ENCODE measurements around the gene YY1.
A peak's percentile ranks its signal among the peaks of the same experiment; 100 is the strongest.
"Not testable (repeated sequence)": the region's sequence is repeated elsewhere in the genome, so short reads cannot be mapped to it uniquely, and the experiment has no call there.

YY1 gene

GRCh38 chr14:100213956-100214769 lies 24.8 kb upstream of the YY1 start:
- DNase-seq (ENCODE audit: low read depth): peak; percentile 88

GRCh38 chr14:100214770-100215083 lies 24.2 kb upstream of the YY1 start:
- DNase-seq (ENCODE audit: low read depth): no peak

- DNase-seq (ENCODE audit: low read depth): no peak
Observed at GRCh38 chr14:100215330-100215885, 23.5 kb upstream of the YY1 start.

GRCh38 chr14:100219126-100219785 lies 19.7 kb upstream of the YY1 start:
- no peak for DNase-seq (ENCODE audit: low read depth)

DNA sequence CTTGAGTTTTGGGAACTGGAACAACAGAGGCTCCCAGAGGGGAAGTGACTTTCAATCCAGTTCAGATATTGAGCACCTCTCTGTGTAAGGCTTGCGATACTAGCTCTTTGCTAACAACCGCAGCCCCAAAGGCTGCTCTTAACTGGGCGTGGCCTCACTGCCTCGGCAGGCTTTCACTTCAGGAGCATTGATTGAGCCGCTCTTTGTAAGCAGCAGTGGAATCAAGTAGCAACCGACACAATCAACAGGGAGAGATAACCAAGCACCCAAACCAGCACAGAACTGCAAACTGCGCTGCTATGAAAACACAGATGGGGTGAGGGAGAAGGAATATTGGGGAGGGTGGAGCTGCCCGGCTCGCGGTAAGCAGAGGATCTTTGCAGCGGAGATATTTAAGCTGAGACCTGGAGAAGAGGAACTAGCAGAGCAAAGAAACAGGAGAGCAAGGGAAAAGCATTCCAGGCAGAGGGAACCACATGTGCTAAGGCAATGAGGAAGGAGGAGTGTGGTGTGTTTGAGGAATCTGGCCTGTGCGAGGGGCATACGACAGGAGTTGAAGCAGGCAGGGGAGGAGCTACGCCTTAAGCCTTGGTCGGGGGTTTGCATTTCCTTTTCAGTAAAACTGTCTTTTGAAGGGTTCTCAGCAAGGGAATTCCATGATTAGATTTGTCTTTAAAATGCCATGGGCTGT lies 17.3 kb upstream of the YY1 start:
- peak; percentile 48 for DNase-seq (ENCODE audit: low read depth)

GRCh38 chr14:100222224-100223093 lies 16.5 kb upstream of the YY1 start:
- DNase-seq (ENCODE audit: low read depth): no peak

DNA sequence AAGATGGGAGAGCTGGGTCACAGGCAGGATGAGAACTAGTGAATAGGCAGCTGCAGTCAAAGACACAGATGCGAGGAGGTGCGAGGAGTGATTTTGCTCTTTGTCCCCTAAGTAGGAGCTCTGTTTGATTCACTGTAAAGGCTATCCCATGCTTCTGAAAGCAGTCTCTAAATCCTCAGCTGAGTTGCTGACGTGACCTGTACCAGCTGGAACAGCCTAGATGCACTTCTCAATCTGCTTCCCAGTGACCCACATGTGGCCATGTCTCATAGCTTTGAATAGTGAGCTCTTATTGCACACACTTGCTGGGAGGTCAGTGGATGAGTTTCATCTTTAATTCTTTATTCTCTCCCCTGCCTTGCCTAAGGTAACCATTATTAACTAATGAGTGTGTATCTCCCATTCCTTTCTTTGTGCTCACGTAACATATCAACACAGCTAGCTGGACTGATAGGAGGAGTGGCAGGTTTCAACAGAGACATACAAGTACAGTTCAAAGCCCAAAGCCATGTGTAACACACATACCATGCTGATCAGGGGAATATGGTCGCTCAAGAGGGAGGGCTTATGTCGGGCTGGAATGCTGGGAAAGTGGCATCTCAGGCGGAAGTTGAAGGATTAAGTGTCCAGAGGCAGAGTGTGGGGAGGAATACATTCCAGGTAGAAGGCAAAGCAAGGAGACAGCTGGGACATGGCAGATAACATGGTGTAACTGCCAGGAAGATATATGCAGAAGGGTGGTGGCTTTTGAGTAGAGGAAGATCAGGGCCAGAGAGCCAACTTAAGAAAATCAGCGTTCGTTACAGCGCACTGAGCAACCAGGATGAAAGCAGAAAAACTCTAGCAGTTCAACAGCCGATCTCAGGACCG lies 15.4 kb upstream of the YY1 start:
- DNase-seq (ENCODE audit: low read depth): no peak

- no peak for DNase-seq (ENCODE audit: low read depth)
Observed at GRCh38 chr14:100224229-100224866, 14.6 kb upstream of the YY1 start.

DNA sequence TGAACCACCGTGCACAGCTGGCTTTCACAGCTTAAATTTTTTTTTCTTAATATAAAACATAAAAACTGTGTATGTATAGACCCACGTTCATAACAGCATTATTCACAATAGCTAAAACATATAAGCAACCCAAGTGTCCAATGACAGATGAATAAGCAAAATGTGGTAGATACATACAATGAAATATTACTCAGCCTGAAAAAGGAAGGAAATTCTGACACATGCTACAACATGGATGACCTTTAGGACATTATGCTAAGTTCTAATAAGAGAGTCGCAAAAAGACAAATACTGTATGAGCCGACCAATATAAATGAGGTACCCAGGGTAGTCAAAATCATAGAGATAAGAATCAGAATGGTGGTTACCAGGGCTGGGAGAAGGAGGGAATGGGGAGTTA lies 13.8 kb upstream of the YY1 start:
- DNase-seq (ENCODE audit: low read depth): no peak

DNA sequence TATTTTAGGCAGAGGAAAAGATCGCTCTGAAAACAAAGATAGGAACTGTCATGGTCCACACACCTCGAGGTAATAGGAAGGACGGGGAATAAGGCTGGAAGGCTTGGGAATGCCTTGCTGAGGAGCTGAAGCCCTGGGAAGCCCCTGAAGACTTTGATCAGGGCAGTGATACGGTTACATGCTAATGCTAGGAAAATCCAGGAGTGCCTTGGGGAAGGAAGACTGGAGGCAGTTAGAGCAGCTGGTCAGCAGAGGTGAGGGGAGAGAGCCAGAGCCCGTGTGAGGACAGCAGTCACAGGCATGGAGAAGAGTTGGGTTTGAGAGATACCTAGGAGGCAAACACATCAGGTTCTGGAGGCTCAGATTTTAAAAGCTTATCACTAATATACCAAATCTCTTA lies 8.6 kb upstream of the YY1 start:
- no peak for DNase-seq (ENCODE audit: low read depth)

GRCh38 chr14:100234511-100234910 lies 4.4 kb upstream of the YY1 start:
- DNase-seq (ENCODE audit: low read depth): no peak

GRCh38 chr14:100236271-100236818 lies 2.6 kb upstream of the YY1 start:
- DNase-seq (ENCODE audit: low read depth): not testable (repeated sequence)

DNA sequence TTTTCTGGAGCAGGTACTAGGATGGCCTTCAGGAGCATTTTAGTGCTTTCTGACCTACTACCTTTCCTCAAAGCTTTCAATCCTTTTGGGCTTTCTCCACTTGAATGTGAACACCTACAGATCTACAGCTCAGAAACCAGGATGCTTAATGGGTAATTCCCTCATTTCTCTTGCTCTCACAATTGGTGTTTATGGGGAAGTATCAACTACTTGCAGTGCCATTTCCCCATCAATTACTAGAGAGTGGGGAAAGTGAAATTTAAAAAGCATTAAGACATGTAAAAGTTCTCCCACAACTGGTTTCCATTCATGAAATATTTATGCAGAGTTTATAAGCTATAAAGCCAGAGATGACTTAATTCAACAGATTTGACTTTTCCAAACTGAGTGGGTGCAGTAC lies 2.1 kb upstream of the YY1 start:
- DNase-seq (ENCODE audit: low read depth): no peak

- peak; percentile 19 for DNase-seq (ENCODE audit: low read depth)
Observed at GRCh38 chr14:100237735-100238418, 1.1 kb upstream of the YY1 start.

GRCh38 chr14:100239211-100239839 lies 381 bp downstream of the YY1 start:
- peak; percentile 16 for DNase-seq (ENCODE audit: low read depth)

DNA sequence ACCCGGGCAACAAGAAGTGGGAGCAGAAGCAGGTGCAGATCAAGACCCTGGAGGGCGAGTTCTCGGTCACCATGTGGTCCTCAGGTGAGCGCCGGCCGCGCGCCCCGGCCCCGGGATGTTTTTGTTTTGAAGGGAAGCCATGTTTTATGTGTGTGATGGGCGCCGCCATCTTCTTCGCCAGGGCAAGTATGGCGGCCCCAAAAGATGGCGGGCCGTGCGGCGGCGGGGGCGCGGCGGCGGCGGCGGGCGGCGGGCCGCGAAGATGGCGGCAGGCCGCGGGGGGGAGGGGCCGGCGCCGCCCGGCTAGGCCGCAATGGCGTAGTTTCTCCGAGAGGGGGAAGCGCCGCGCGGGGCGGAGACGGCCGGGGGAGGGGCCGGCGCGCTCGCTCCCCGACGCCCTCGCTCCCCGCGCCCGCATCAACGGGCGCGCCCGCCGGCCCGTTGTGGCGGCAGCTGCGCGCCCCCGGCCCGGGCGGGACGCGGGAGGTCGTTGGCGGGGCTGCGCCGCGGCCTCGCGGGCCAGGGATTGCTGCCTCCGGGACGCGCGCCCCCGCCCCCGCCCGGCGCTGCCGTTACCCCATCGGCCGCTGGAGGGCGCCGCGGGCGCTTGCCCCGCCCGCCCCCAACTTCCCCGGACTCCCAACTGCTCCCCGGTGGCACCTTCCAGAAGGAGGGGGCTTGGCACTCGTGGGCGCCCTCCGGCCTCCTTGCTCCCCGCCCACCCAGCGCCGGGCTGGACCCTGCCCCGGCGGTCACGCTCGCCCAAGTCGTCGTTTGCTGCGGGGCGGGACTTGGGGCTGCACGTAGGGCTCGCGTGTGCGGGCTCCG lies 1.1 kb downstream of the YY1 start:
- DNase-seq (ENCODE audit: low read depth): peak; percentile 75

DNA sequence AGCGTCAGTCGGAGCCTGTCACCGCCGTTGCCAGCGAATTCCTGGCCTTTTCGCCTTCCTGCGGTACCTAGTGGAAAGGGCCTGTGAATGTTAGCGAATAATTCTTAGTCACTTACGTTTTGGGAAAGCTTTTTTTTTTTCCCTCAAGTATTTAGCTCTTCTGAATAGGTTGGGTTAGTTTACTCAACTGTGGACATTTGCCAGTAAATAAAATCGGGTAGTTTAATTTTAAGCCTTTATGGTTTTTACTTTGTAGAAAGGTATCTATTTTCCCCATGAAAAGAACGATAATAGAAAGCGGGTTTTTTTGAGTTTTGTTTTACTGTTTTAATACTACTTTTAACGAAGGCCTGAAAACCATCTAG lies 1.7 kb downstream of the YY1 start:
- DNase-seq (ENCODE audit: low read depth): no peak

GRCh38 chr14:100241279-100241678 lies 2.3 kb downstream of the YY1 start:
- DNase-seq (ENCODE audit: low read depth): no peak

Data from activated gamma-delta T cell treated with anti-CD3 and anti-CD28 coated beads, Interleukin-2, amount 50 U/mL, for 16 hours (primary cell).